Keratinocyte (primary cell): ENCODE data around the gene BAZ2B. TPM values are rescaled to one million over a fixed set of nuclear protein-coding genes. Genes with fewer than 3 reads are reported as not detected.

Source experiments
- DNase-seq: peaks from one replicate; pipeline ENCODE4 v3.0.0-alpha.2; 2011; ENCODE audit warnings: low read depth, missing footprints, low spot score
- FAIRE-seq: peaks from 2 replicates; lab custom pipeline; 2011; peaks lifted over from hg19 to GRCh38; lab: Jason Lieb, UNC
- H2AFZ ChIP-seq: 2 replicates; pipeline ENCODE4 v1.6.0; 2012; ENCODE audit warnings: low read length, control low read depth, inconsistent platforms; ENCODE audit not compliant: control insufficient read depth
- H3K27ac ChIP-seq: 2 replicates; pipeline ENCODE4 v1.5.1; 2011; ENCODE audit warnings: low read length; ENCODE audit not compliant: control insufficient read depth, insufficient read depth
- H3K27me3 ChIP-seq: 3 replicates; pipeline ENCODE4 v1.6.0; 2011; ENCODE audit warnings: low read length; ENCODE audit not compliant: control insufficient read depth, insufficient read depth; ENCODE audit errors: extremely low read depth
- H3K36me3 ChIP-seq, 2 experiments: 2 replicates in 1 of 2; 3 replicates in 1 of 2; pipeline ENCODE4 v1.5.1; 2011; ENCODE audit warnings: low read length in 2 of 2, mild to moderate bottlenecking in 1 of 2; ENCODE audit not compliant: control insufficient read depth in 2 of 2, insufficient read depth in 2 of 2; ENCODE audit errors: extremely low read depth in 1 of 2
- H3K4me1 ChIP-seq: 3 replicates; pipeline ENCODE4 v1.5.1; 2011; ENCODE audit warnings: low read length; ENCODE audit not compliant: control insufficient read depth, insufficient read depth; ENCODE audit errors: extremely low read depth
- H3K4me2 ChIP-seq: 3 replicates; pipeline ENCODE4 v1.6.0; 2011; ENCODE audit warnings: low read depth, low read length; ENCODE audit not compliant: control insufficient read depth, insufficient read depth; ENCODE audit errors: extremely low read depth
- H3K4me3 ChIP-seq, 3 experiments: fragments of 200-600 bp in 1 of 3; sonication (generic) in 1 of 3; 2 replicates in 2 of 3; 3 replicates in 1 of 3; pipeline ENCODE4 v1.5.1; 2011 to 2016; ENCODE audit warnings: low read length in 3 of 3, mild to moderate bottlenecking in 3 of 3, control low read depth in 2 of 3, inconsistent platforms in 1 of 3, low read depth in 1 of 3, mixed read lengths in 1 of 3, mixed run types in 1 of 3, moderate library complexity in 1 of 3; ENCODE audit not compliant: control insufficient read depth in 2 of 3, insufficient read depth in 2 of 3; ENCODE audit errors: extremely low read depth in 1 of 3
- H3K79me2 ChIP-seq: 2 replicates; pipeline ENCODE4 v1.6.0; 2012; ENCODE audit warnings: low read length; ENCODE audit not compliant: control insufficient read depth, insufficient read depth
- H3K9ac ChIP-seq: 3 replicates; pipeline ENCODE4 v1.6.0; 2011; ENCODE audit warnings: low read length; ENCODE audit not compliant: control insufficient read depth, insufficient read depth; ENCODE audit errors: extremely low read depth
- H3K9me1 ChIP-seq: 3 replicates; pipeline ENCODE4 v1.6.0; 2011; ENCODE audit warnings: low read length; ENCODE audit not compliant: control insufficient read depth, insufficient read depth; ENCODE audit errors: extremely low read depth
- H3K9me3 ChIP-seq: 2 replicates; pipeline ENCODE4 v1.5.1; 2012; ENCODE audit warnings: low read depth, low read length; ENCODE audit not compliant: control insufficient read depth
- H4K20me1 ChIP-seq: 3 replicates; pipeline ENCODE4 v1.6.0; 2011; ENCODE audit warnings: low read length; ENCODE audit not compliant: control insufficient read depth, insufficient read depth; ENCODE audit errors: extremely low read depth
- EZH2 ChIP-seq: IDR thresholded peaks from one replicate; pipeline ENCODE4 v1.6.1; 2012; ENCODE audit warnings: inconsistent platforms, mild to moderate bottlenecking, low read length, moderate library complexity
- dilution Hi-C: fragments of 300-500 bp; cut with MboI; formaldehyde crosslinking; loops from one replicate; pipeline ENCODE4 v1.7.0; 2020; ENCODE audit warnings: low sequenced_read_pairs; ENCODE audit not compliant: extremely low pct_ligation_motif_present
- polyA minus RNA-seq, 3 experiments: library from RNA; depleted of rRNA, polyadenylated mRNA; stranded (reverse); fragments of >200 nt; gene quantifications; 1 replicate in 1 of 3; 2 replicates in 1 of 3; 3 replicates in 1 of 3; pipeline ENCODE4 v1.2.3, GENCODE V29; 2011
- polyA plus RNA-seq, 5 experiments: library from polyadenylated mRNA; depleted of rRNA in 3 of 5; stranded (reverse) in 3 of 5; stranded (forward) in 1 of 5; unstranded in 1 of 5; fragments of >200 nt; gene quantifications; 1 replicate in 1 of 5; 2 replicates in 3 of 5; 3 replicates in 1 of 5; pipeline versions ENCODE4 v1.2.1 to v1.2.3, GENCODE V29; 2011 to 2012; ENCODE audit warnings: missing spikeins in 2 of 5, low read depth in 1 of 5, low replicate concordance in 1 of 5
- TF ChIP-seq, protein P1 (sequence below), 3 experiments: IDR thresholded peaks in 1 of 3; conservative IDR thresholded peaks in 1 of 3; optimal IDR thresholded peaks in 1 of 3; 2 replicates in 2 of 3; 3 replicates in 1 of 3; pipeline versions ENCODE3 to v1.5.1; 2011; ENCODE audit warnings: low read length in 3 of 3, mild to moderate bottlenecking in 3 of 3, moderate library complexity in 2 of 3, control low read depth in 1 of 3, inconsistent platforms in 1 of 3; ENCODE audit not compliant: insufficient read depth in 2 of 3; ENCODE audit errors: extremely low read depth in 1 of 3

Gene BAZ2B, protein sequence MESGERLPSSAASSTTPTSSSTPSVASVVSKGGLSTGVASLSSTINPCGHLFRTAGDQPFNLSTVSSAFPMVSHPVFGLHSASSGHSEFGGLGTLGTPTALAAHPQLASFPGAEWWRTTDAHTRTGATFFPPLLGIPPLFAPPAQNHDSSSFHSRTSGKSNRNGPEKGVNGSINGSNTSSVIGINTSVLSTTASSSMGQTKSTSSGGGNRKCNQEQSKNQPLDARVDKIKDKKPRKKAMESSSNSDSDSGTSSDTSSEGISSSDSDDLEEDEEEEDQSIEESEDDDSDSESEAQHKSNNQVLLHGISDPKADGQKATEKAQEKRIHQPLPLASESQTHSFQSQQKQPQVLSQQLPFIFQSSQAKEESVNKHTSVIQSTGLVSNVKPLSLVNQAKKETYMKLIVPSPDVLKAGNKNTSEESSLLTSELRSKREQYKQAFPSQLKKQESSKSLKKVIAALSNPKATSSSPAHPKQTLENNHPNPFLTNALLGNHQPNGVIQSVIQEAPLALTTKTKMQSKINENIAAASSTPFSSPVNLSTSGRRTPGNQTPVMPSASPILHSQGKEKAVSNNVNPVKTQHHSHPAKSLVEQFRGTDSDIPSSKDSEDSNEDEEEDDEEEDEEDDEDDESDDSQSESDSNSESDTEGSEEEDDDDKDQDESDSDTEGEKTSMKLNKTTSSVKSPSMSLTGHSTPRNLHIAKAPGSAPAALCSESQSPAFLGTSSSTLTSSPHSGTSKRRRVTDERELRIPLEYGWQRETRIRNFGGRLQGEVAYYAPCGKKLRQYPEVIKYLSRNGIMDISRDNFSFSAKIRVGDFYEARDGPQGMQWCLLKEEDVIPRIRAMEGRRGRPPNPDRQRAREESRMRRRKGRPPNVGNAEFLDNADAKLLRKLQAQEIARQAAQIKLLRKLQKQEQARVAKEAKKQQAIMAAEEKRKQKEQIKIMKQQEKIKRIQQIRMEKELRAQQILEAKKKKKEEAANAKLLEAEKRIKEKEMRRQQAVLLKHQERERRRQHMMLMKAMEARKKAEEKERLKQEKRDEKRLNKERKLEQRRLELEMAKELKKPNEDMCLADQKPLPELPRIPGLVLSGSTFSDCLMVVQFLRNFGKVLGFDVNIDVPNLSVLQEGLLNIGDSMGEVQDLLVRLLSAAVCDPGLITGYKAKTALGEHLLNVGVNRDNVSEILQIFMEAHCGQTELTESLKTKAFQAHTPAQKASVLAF (N-terminal part only)
- polyA plus RNA-seq = 25.1 to 31.3 TPM (median 27.0 TPM) in 3 replicates
- 107 TPM for polyA plus RNA-seq (2011; ENCODE audit: low read depth)
- 11.0 and 17.6 TPM in 2 replicates for polyA plus RNA-seq (2011; cell fraction: cytosol; rRNA removed)
- polyA plus RNA-seq (2011; cell fraction: nucleus; rRNA removed) = 51.9 and 64.4 TPM in 2 replicates
- polyA plus RNA-seq (2012; ENCODE audit: low replicate concordance) = 23.6 and 33.9 TPM in 2 replicates
- 33.1 to 121 TPM (median 114 TPM) in 3 replicates for polyA minus RNA-seq
- polyA minus RNA-seq (2011; cell fraction: cytosol; rRNA and poly(A)+ RNA removed) = 16.5 TPM
- polyA minus RNA-seq (2011; cell fraction: nucleus; rRNA and poly(A)+ RNA removed) = 70.9 and 159 TPM in 2 replicates

- dilution Hi-C loops = loop anchor here (25.0 kb wide), 1 partner anchor 96 kb away; the partner anchor contains the start of gene MARCHF7
Measured at GRCh38 chr2:159616286-159616701, at the start of gene BAZ2B. TSS of gene BAZ2B (minus strand) at chr2:159616548. CDS start at chr2:159478719, 137,829 bp downstream.

DNA sequence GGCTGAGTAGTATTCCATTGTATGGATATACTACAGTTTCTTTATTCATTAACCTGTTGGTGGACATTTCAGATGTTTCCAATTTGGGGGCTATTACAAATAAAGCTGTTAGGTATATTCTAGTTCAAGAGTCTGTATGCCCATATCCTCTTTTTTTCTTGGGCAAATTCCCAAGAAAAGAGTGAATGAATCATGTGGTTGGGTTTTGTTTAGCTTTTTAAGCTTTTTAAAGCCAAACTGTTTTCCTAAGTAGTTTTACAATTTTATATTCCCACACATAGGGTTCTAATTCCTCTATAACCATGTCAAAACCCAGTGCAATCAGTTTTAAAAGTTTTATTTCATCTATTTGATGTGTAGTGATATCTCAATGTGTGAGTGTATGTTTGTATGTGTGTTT, 44.9 kb upstream of the BAZ2B start:
- no peak overlapping the region for H3K9ac ChIP-seq
- no peak overlapping the region for H3K27ac ChIP-seq
- dilution Hi-C loops = no loop called here
- DNase-seq (no peak), FAIRE-seq (peak; percentile 9)
- H3K4me1 ChIP-seq = no peaks in the 10 kb centered on the region
- no peaks in the 10 kb centered on the region for H3K79me2 ChIP-seq
- H4K20me1 ChIP-seq = no peaks in the 10 kb centered on the region
- H3K36me3 ChIP-seq = no peaks in the 10 kb centered on the region
- TF ChIP-seq, protein P1, sequence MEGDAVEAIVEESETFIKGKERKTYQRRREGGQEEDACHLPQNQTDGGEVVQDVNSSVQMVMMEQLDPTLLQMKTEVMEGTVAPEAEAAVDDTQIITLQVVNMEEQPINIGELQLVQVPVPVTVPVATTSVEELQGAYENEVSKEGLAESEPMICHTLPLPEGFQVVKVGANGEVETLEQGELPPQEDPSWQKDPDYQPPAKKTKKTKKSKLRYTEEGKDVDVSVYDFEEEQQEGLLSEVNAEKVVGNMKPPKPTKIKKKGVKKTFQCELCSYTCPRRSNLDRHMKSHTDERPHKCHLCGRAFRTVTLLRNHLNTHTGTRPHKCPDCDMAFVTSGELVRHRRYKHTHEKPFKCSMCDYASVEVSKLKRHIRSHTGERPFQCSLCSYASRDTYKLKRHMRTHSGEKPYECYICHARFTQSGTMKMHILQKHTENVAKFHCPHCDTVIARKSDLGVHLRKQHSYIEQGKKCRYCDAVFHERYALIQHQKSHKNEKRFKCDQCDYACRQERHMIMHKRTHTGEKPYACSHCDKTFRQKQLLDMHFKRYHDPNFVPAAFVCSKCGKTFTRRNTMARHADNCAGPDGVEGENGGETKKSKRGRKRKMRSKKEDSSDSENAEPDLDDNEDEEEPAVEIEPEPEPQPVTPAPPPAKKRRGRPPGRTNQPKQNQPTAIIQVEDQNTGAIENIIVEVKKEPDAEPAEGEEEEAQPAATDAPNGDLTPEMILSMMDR (optimal IDR thresholded peaks at IDR 0.05 in 1 of 3, IDR thresholded peaks at IDR 0.05 in 1 of 3, conservative IDR thresholded peaks at IDR 0.05 in 1 of 3; ENCODE audit: extremely low read depth in 1 of 3, insufficient read depth in 2 of 3, low read length in 3 of 3) = no peak
- no peak for TF ChIP-seq EZH2
- no peaks in the 10 kb centered on the region for H3K9me3 ChIP-seq
- H3K4me2 ChIP-seq = no peak overlapping the region
- no peaks in the 10 kb centered on the region for H3K9me1 ChIP-seq
- no peak overlapping the region for H3K4me3 ChIP-seq
- no peak overlapping the region for H2AFZ ChIP-seq
- H3K27me3 ChIP-seq = no peaks in the 10 kb centered on the region

More at GRCh38 chr2:159616286-159616701, at the start of gene BAZ2B:
- H3K27me3 ChIP-seq = no peaks in the 10 kb centered on the region
- DNase-seq = no peak
- H3K9ac ChIP-seq = peak within 1 kb of the TSS; percentile 97
- H3K36me3 ChIP-seq = no peaks in the 10 kb centered on the region
- H3K4me3 ChIP-seq = peak within 1 kb of the TSS; percentile 75 to 95 (median 91)
- H2AFZ ChIP-seq = peak within 1 kb of the TSS; percentile 79
- H3K79me2 ChIP-seq = peaks cover 26% of the 10 kb centered on the region
- H3K9me1 ChIP-seq = no peaks in the 10 kb centered on the region
- peak within 1 kb of the TSS; percentile 99 for H3K4me2 ChIP-seq
- FAIRE-seq = peak; percentile 98
- peak within 1 kb of the TSS; percentile 99 for H3K27ac ChIP-seq
- peaks cover 18% of the 10 kb centered on the region for H3K4me1 ChIP-seq
- H4K20me1 ChIP-seq = no peaks in the 10 kb centered on the region
- H3K9me3 ChIP-seq = no peaks in the 10 kb centered on the region
- TF ChIP-seq EZH2 = no peak
- TF ChIP-seq, protein P1 (optimal IDR thresholded peaks at IDR 0.05 in 1 of 3, IDR thresholded peaks at IDR 0.05 in 1 of 3, conservative IDR thresholded peaks at IDR 0.05 in 1 of 3; ENCODE audit: extremely low read depth in 1 of 3, insufficient read depth in 2 of 3, low read length in 3 of 3) = no peak
